Measurements from ENCODE around the gene DIPK1B. TPM values are rescaled to one million over a fixed set of nuclear protein-coding genes. Genes with fewer than 3 reads are reported as not detected.

DIPK1B gene
- total and polyA plus RNA-seq, 2 donors (not counting 3 experiments of a cell fraction or from before 2014, with no cell fraction given): 253 to 441 TPM

DNA sequence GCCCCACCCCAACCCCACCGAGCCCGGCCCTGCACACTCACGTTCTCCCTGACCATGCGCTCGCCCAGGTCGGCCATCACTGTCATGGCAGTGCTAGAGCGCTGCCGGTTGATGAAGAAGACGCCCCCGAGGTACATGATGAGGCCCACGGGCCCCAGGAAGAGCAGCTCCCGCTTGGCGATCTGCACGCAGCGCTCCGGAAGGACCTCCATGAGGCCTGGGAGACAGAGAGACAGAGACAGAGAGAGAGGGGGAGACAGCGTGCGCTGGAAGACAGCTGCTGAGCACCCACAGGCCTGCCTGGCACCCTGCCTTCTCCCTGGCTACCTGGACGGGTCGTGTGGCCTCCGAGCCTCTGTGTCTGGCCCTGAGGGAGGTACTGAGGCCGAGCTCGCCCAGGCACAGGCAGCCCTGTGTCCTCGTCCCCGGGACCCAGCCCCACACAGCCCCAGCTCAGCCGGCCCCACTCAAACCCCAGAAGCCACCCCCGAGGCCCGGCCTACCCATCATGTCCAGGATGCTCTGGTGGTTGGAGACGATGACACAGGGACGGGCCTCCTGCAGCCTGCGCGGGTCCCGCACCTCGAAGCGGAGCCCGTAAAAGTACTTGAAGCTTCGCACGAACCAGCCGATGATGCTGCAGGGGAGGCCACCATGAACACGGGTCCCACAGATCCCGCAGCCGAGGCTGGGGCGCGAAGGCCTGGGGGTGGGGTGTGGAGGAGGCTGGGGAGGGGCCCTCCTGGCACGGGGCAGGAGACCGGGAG is 35.3 kb upstream of the DIPK1B start:
- no peaks in the 10 kb centered on the region for H4K20me1 ChIP-seq (replicated peaks; ENCODE audit: control insufficient read depth, extremely low read depth, insufficient read depth, low read length)
- no TSS peak for BruUV-seq (replicated peaks)
- FAIRE-seq: no peak
- H3K79me2 ChIP-seq (ENCODE audit: control insufficient read depth, insufficient read depth, low read length): peaks cover 11% of the 10 kb centered on the region
- no peak overlapping the region for H3K9ac ChIP-seq (replicated peaks; ENCODE audit: extremely low read depth, insufficient read depth, low read length)
- no peaks in the 10 kb centered on the region for H3K4me1 ChIP-seq (ENCODE audit: control insufficient read depth, extremely low read depth, insufficient read depth, low read length)
- no peak overlapping the region for H2AFZ ChIP-seq (ENCODE audit: low read depth, low read length)
- DNase-seq (ENCODE audit: low read depth, low spot score): no peak
- no peaks in the 10 kb centered on the region for H3K9me1 ChIP-seq (replicated peaks; ENCODE audit: control insufficient read depth, extremely low read depth, insufficient read depth, low read length)
- CTCF ChIA-PET: interaction anchor here (0.7 to 6.3 kb wide), 3 partner anchors 9 to 33 kb away, joined by 5 to 45 read pairs (median 5); no protein-coding TSS in a partner anchor
- H3K36me3 ChIP-seq (ENCODE audit: control insufficient read depth in 2 of 2, extremely low read depth in 1 of 2, insufficient read depth in 2 of 2, low read length in 2 of 2): peaks cover 2 to 10% of the 10 kb centered on the region in 2 experiments
- no peak overlapping the region for H3K4me2 ChIP-seq (ENCODE audit: insufficient read depth, low read length)
- no peak overlapping the region for H3K27ac ChIP-seq (ENCODE audit: insufficient read depth, low read depth, low read length)
- POLR2A ChIA-PET: interaction anchor here (6.2 kb wide), 1 partner anchor 30 kb away, joined by 54 read pairs; no protein-coding TSS in a partner anchor
- dilution Hi-C loops (cut with MboI; ENCODE audit: extremely low pct_ligation_motif_present, low sequenced_read_pairs): no loop called here
- TF ChIP-seq JUN (IDR thresholded peaks at IDR 0.05; ENCODE audit: borderline replicate concordance, insufficient read depth, insufficient read length, low read depth) (no peak), POLR2AphosphoS5 (IDR thresholded peaks at IDR 0.05; ENCODE audit: insufficient read depth, low read depth, low read length) (no peak), FOS (IDR thresholded peaks at IDR 0.05; ENCODE audit: borderline replicate concordance, insufficient read depth, low read length) (no peak), GATA2 (IDR thresholded peaks at IDR 0.05; ENCODE audit: insufficient read depth, insufficient read length, low read depth, low read length) (no peak), POLR2A (IDR thresholded peaks at IDR 0.05; ENCODE audit: low read depth, low read length) (no peak), EZH2 (IDR thresholded peaks at IDR 0.05; ENCODE audit: borderline replicate concordance, low read depth, low read length, severe bottlenecking) (no peak), MYC (IDR thresholded peaks at IDR 0.05; ENCODE audit: low read depth, low read length) (no peak)
- TF ChIP-seq, protein P1, sequence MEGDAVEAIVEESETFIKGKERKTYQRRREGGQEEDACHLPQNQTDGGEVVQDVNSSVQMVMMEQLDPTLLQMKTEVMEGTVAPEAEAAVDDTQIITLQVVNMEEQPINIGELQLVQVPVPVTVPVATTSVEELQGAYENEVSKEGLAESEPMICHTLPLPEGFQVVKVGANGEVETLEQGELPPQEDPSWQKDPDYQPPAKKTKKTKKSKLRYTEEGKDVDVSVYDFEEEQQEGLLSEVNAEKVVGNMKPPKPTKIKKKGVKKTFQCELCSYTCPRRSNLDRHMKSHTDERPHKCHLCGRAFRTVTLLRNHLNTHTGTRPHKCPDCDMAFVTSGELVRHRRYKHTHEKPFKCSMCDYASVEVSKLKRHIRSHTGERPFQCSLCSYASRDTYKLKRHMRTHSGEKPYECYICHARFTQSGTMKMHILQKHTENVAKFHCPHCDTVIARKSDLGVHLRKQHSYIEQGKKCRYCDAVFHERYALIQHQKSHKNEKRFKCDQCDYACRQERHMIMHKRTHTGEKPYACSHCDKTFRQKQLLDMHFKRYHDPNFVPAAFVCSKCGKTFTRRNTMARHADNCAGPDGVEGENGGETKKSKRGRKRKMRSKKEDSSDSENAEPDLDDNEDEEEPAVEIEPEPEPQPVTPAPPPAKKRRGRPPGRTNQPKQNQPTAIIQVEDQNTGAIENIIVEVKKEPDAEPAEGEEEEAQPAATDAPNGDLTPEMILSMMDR (IDR thresholded peaks at IDR 0.05; ENCODE audit: extremely low read depth in 1 of 2, insufficient read depth in 1 of 2, low read depth in 1 of 2, low read length in 2 of 2): no peak
- TF ChIP-seq, protein P2, sequence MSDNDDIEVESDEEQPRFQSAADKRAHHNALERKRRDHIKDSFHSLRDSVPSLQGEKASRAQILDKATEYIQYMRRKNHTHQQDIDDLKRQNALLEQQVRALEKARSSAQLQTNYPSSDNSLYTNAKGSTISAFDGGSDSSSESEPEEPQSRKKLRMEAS (IDR thresholded peaks at IDR 0.05; ENCODE audit: insufficient read depth, insufficient read length): no peak
- intact Hi-C loops (cut with micrococcal nuclease): no loop called here
- H3K9me3 ChIP-seq (replicated peaks; ENCODE audit: control insufficient read depth, insufficient read depth, low read length): no peaks in the 10 kb centered on the region
- no peaks in the 10 kb centered on the region for H3K27me3 ChIP-seq (ENCODE audit: control insufficient read depth in 2 of 2, insufficient read depth in 2 of 2, low read length in 2 of 2)
- H3K4me3 ChIP-seq (replicated peaks in 1 of 3; ENCODE audit: insufficient read depth in 1 of 3, low read depth in 1 of 3, low read length in 3 of 3): no peak overlapping the region
